Neural cell (in vitro differentiated cells): Measurements from ENCODE around the gene HIPK2. TPM values are rescaled to one million over a fixed set of nuclear protein-coding genes. Genes with fewer than 3 reads are reported as not detected.

Experiments
- H2AFZ ChIP-seq: fragments of 200-600, 300-800 bp; sonication (generic), shearing (Covaris generic); 2 replicates; pipeline ENCODE4 v1.6.0; 2014; ENCODE audit warnings: low read depth, mild to moderate bottlenecking, antibody characterized with exemption, low read length, moderate library complexity
- H3F3A ChIP-seq: fragments of 200-600 bp; shearing (Covaris generic); 2 replicates; pipeline ENCODE4 v1.6.1; 2016; ENCODE audit warnings: mild to moderate bottlenecking, moderate library complexity, mixed read lengths, antibody characterized with exemption, low read length; ENCODE audit not compliant: insufficient read depth, poor library complexity, severe bottlenecking
- H3K27ac ChIP-seq: fragments of 200-600, 300-800 bp; sonication (generic), shearing (Covaris generic); 2 replicates; pipeline ENCODE4 v1.5.1; 2014; ENCODE audit warnings: mild to moderate bottlenecking, low read length, moderate library complexity
- H3K27me3 ChIP-seq: fragments of 300-800, 200-600 bp; sonication (generic), shearing (Covaris generic); 2 replicates; pipeline ENCODE4 v1.6.0; 2014; ENCODE audit warnings: mild to moderate bottlenecking, low read depth, low read length, moderate library complexity; ENCODE audit not compliant: insufficient read depth
- H3K36me3 ChIP-seq: fragments of 300-800, 200-600 bp; sonication (generic), shearing (Covaris generic); 2 replicates; pipeline ENCODE4 v1.5.1; 2014; ENCODE audit warnings: mild to moderate bottlenecking, antibody characterized with exemption, low read length, moderate library complexity; ENCODE audit not compliant: insufficient read depth
- H3K4me2 ChIP-seq: fragments of 300-800, 200-600 bp; sonication (generic), shearing (Covaris generic); 2 replicates; pipeline ENCODE4 v1.6.0; 2014; ENCODE audit warnings: mild to moderate bottlenecking, low read length
- H3K4me3 ChIP-seq: fragments of 300-800, 200-600 bp; sonication (generic), shearing (Covaris generic); 2 replicates; pipeline ENCODE4 v1.5.1; 2014; ENCODE audit warnings: mild to moderate bottlenecking, low read length, moderate library complexity
- H3K79me2 ChIP-seq: fragments of 200-600 bp; shearing (Covaris generic); replicated peaks from 2 replicates; pipeline ENCODE4 v1.6.0; 2014; ENCODE audit warnings: mild to moderate bottlenecking, low read length, moderate library complexity; ENCODE audit not compliant: insufficient read depth
- H3K9ac ChIP-seq: fragments of 300-800, 200-600 bp; sonication (generic), shearing (Covaris generic); 2 replicates; pipeline ENCODE4 v1.6.1; 2016; ENCODE audit warnings: mild to moderate bottlenecking, low read length, mixed read lengths
- H3K9me2 ChIP-seq: fragments of 200-600 bp; shearing (Covaris generic); 2 replicates; pipeline ENCODE4 v1.6.1; 2016; ENCODE audit warnings: mild to moderate bottlenecking, low read length, mixed read lengths; ENCODE audit not compliant: insufficient read depth
- H3K9me3 ChIP-seq: fragments of 200-600, 300-800 bp; sonication (generic), shearing (Covaris generic); 2 replicates; pipeline ENCODE4 v1.6.1; 2016; ENCODE audit warnings: mild to moderate bottlenecking, mixed run types, low read length, moderate library complexity, mixed read lengths
- H4K20me1 ChIP-seq: fragments of 200-600 bp; shearing (Covaris generic); 2 replicates; pipeline ENCODE4 v1.6.1; 2016; ENCODE audit warnings: mild to moderate bottlenecking, mixed run types; ENCODE audit not compliant: insufficient read depth
- EP300 ChIP-seq: fragments of 450-650 bp; conservative IDR thresholded peaks from 2 replicates; pipeline ENCODE4 v1.6.1; 2014; ENCODE audit warnings: antibody characterized with exemption, mild to moderate bottlenecking, moderate library complexity; ENCODE audit not compliant: poor library complexity, severe bottlenecking
- EZH2 ChIP-seq: fragments of 200-600, 300-800 bp; shearing (Covaris generic), sonication (generic); IDR thresholded peaks from 2 replicates; pipeline ENCODE4 v1.6.1; 2014; ENCODE audit warnings: antibody characterized with exemption, low read length, borderline replicate concordance, mild to moderate bottlenecking; ENCODE audit not compliant: insufficient read depth, poor library complexity, severe bottlenecking
- MXI1 ChIP-seq: fragments of 450-650 bp; conservative IDR thresholded peaks from 2 replicates; pipeline ENCODE4 v1.6.1; 2014; ENCODE audit warnings: antibody characterized with exemption, mild to moderate bottlenecking; ENCODE audit not compliant: poor library complexity, severe bottlenecking
- POLR2AphosphoS5 ChIP-seq: IDR thresholded peaks from 2 replicates; pipeline ENCODE4 v1.6.1; 2012
- RAD21 ChIP-seq: fragments of 450-650 bp; conservative IDR thresholded peaks from 2 replicates; pipeline ENCODE4 v1.6.1; 2014; ENCODE audit warnings: antibody characterized with exemption, mild to moderate bottlenecking, moderate library complexity
- SMC3 ChIP-seq: fragments of 450-650 bp; conservative IDR thresholded peaks from 2 replicates; pipeline ENCODE4 v1.6.1; 2014; ENCODE audit warnings: antibody characterized with exemption, mild to moderate bottlenecking, moderate library complexity; ENCODE audit not compliant: poor library complexity
- TAF1 ChIP-seq: IDR thresholded peaks from 2 replicates; pipeline ENCODE4 v1.6.1; 2012; ENCODE audit warnings: low read depth
- polyA plus RNA-seq: library from polyadenylated mRNA; depleted of rRNA; stranded (reverse); fragments of >200 nt; gene quantifications from 2 replicates; pipeline ENCODE4 v1.2.3, GENCODE V29; 2014
- TF ChIP-seq, protein P1 (sequence below): fragments of 450-650 bp; IDR thresholded peaks from 2 replicates; pipeline ENCODE4 v1.5.1; 2014; ENCODE audit warnings: antibody characterized with exemption, mild to moderate bottlenecking, moderate library complexity; ENCODE audit not compliant: poor library complexity, severe bottlenecking
- TF ChIP-seq, protein P2 (sequence below): IDR thresholded peaks from 2 replicates; pipeline ENCODE4 v1.6.1; 2012; ENCODE audit warnings: borderline replicate concordance

Gene HIPK2
- polyA plus RNA-seq, 1 donor from 2014 or later = 8.5 TPM

DNA sequence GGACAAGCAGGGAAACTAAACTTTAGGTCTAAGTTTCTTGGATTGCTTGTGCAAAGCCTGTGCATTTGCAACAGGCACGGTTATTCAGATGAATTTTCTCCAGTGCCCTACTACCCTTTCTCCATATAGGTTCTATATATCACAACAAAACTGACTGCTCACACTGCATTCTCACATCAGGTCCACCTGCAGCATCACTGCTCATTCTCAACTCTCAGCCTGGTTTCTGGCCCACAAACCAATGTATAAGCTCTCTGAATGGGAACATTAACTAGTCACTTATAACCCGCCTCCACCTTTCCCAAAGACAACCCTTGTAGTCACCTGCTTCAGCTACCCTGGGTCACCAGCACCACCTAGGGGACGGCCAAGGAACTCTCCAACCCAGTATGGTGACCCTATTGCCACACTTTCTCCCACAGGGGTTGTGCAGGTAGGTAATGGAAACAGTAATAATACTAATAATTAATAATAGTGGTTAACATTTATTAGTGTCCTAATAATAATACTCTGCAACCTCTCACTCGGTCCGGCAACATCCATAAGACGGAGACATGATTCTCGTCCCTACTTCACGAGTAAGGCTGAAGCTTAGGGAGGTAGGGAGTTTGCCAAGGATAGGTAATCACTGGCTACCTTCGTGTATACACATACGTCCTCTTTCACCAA, 157.0 kb downstream of the HIPK2 start:
- Histone ChIP-seq H3K27ac (no peak overlapping the region), H3K9ac (no peak overlapping the region), H3K9me2 (no peaks in the 10 kb centered on the region), H3K9me3 (no peaks in the 10 kb centered on the region), H2AFZ (no peak overlapping the region), H3F3A (no peaks in the 10 kb centered on the region), H3K27me3 (no peaks in the 10 kb centered on the region), H4K20me1 (no peaks in the 10 kb centered on the region), H3K4me3 (no peak overlapping the region), H3K79me2 (no peaks in the 10 kb centered on the region), H3K4me2 (no peak overlapping the region), H3K36me3 (peaks cover 13% of the 10 kb centered on the region)
- no peak for TF ChIP-seq EZH2
- TF ChIP-seq, protein P1, sequence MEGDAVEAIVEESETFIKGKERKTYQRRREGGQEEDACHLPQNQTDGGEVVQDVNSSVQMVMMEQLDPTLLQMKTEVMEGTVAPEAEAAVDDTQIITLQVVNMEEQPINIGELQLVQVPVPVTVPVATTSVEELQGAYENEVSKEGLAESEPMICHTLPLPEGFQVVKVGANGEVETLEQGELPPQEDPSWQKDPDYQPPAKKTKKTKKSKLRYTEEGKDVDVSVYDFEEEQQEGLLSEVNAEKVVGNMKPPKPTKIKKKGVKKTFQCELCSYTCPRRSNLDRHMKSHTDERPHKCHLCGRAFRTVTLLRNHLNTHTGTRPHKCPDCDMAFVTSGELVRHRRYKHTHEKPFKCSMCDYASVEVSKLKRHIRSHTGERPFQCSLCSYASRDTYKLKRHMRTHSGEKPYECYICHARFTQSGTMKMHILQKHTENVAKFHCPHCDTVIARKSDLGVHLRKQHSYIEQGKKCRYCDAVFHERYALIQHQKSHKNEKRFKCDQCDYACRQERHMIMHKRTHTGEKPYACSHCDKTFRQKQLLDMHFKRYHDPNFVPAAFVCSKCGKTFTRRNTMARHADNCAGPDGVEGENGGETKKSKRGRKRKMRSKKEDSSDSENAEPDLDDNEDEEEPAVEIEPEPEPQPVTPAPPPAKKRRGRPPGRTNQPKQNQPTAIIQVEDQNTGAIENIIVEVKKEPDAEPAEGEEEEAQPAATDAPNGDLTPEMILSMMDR = peak; percentile 51

DNA sequence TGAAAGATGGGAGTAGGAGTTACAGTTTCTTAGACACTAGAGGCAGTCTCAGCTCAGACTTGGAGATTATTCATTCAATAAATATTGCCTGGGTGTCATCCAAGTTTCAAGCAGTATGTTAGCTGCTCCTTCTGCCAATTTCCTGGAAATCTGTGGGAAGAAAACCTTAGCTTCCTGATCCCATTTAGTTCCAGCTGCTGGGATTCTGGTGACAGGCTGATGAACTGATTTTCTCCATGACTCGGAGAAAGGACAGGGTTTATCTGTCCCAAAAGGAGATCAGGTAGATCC, 158.5 kb downstream of the HIPK2 start:
- H3K27ac ChIP-seq = no peak overlapping the region

More for the DNA sequence above, 158.5 kb downstream of the HIPK2 start:
- no peak overlapping the region for H3K4me2 ChIP-seq
- TF ChIP-seq EP300 (no peak), TAF1 (no peak), EZH2 (no peak), MXI1 (no peak), RAD21 (no peak), SMC3 (no peak), POLR2AphosphoS5 (no peak)
- TF ChIP-seq, protein P1 = no peak
- TF ChIP-seq, protein P2, sequence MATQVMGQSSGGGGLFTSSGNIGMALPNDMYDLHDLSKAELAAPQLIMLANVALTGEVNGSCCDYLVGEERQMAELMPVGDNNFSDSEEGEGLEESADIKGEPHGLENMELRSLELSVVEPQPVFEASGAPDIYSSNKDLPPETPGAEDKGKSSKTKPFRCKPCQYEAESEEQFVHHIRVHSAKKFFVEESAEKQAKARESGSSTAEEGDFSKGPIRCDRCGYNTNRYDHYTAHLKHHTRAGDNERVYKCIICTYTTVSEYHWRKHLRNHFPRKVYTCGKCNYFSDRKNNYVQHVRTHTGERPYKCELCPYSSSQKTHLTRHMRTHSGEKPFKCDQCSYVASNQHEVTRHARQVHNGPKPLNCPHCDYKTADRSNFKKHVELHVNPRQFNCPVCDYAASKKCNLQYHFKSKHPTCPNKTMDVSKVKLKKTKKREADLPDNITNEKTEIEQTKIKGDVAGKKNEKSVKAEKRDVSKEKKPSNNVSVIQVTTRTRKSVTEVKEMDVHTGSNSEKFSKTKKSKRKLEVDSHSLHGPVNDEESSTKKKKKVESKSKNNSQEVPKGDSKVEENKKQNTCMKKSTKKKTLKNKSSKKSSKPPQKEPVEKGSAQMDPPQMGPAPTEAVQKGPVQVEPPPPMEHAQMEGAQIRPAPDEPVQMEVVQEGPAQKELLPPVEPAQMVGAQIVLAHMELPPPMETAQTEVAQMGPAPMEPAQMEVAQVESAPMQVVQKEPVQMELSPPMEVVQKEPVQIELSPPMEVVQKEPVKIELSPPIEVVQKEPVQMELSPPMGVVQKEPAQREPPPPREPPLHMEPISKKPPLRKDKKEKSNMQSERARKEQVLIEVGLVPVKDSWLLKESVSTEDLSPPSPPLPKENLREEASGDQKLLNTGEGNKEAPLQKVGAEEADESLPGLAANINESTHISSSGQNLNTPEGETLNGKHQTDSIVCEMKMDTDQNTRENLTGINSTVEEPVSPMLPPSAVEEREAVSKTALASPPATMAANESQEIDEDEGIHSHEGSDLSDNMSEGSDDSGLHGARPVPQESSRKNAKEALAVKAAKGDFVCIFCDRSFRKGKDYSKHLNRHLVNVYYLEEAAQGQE = no peak
- H3K9me2 ChIP-seq = no peaks in the 10 kb centered on the region
- no peak overlapping the region for H2AFZ ChIP-seq
- H3F3A ChIP-seq = no peaks in the 10 kb centered on the region
- no peak overlapping the region for H3K4me3 ChIP-seq
- H4K20me1 ChIP-seq = no peaks in the 10 kb centered on the region
- H3K79me2 ChIP-seq = no peaks in the 10 kb centered on the region
- H3K9me3 ChIP-seq = no peaks in the 10 kb centered on the region
- no peak overlapping the region for H3K9ac ChIP-seq
- H3K27me3 ChIP-seq = no peaks in the 10 kb centered on the region
- peaks cover 14% of the 10 kb centered on the region for H3K36me3 ChIP-seq
